ENCODE results near the gene PNMA8C.

GRCh38 chr19:46472592-46472991 lies 43.9 kb upstream of the PNMA8C start:
- TF ChIP-seq, protein P1, sequence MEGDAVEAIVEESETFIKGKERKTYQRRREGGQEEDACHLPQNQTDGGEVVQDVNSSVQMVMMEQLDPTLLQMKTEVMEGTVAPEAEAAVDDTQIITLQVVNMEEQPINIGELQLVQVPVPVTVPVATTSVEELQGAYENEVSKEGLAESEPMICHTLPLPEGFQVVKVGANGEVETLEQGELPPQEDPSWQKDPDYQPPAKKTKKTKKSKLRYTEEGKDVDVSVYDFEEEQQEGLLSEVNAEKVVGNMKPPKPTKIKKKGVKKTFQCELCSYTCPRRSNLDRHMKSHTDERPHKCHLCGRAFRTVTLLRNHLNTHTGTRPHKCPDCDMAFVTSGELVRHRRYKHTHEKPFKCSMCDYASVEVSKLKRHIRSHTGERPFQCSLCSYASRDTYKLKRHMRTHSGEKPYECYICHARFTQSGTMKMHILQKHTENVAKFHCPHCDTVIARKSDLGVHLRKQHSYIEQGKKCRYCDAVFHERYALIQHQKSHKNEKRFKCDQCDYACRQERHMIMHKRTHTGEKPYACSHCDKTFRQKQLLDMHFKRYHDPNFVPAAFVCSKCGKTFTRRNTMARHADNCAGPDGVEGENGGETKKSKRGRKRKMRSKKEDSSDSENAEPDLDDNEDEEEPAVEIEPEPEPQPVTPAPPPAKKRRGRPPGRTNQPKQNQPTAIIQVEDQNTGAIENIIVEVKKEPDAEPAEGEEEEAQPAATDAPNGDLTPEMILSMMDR (conservative IDR thresholded peaks at IDR 0.05 in 1 of 2, IDR thresholded peaks at IDR 0.05 in 1 of 2; ENCODE audit: extremely low read depth in 1 of 2, insufficient read depth in 1 of 2, low read depth in 1 of 2, low read length in 2 of 2), result no peak
- TF ChIP-seq EZH2 (IDR thresholded peaks at IDR 0.05; ENCODE audit: borderline replicate concordance, low read length), result no peak

Data from mammary epithelial cell (primary cell).